ENCODE measurements around the gene FEM1B. TPM values are rescaled to one million over a fixed set of nuclear protein-coding genes. Genes with fewer than 3 reads are reported as not detected.

The FEM1B gene
- total RNA-seq, 2 donors from 2014 or later: 33.1 to 55.3 TPM

- TF ChIP-seq CTCF (IDR thresholded peaks at IDR 0.05): no peak
- no peak for DNase-seq (ENCODE audit: low spot score)
- H3K9me3 ChIP-seq: no peaks in the 10 kb centered on the region
- H3K27ac ChIP-seq: no peak overlapping the region
- H3K4me3 ChIP-seq: no peak overlapping the region
- H3K36me3 ChIP-seq: peaks cover 15% of the 10 kb centered on the region
- H3K4me1 ChIP-seq: peaks cover 0 to 38% of the 10 kb centered on the region in 2 donors
- H3K27me3 ChIP-seq: no peaks in the 10 kb centered on the region
Observed at GRCh38 chr15:68344600-68344999, 67.1 kb downstream of the FEM1B start.

Other genes starting within 250 kb of the FEM1B start
- gene PIAS1, start 223.4 kb upstream of the FEM1B start, total RNA-seq: 10 to 100 TPM; 24.5 to 26.7 TPM
- gene CALML4, start 72.4 kb upstream of the FEM1B start, total RNA-seq: 1 to 10 TPM in 1 of 2 donors, under 1 TPM in 1; 0.52 to 2.1 TPM
- 1 to 10 TPM; 6.4 to 7.4 TPM for gene CLN6, start 48.0 kb upstream of the FEM1B start, total RNA-seq
- gene ITGA11, start 154.4 kb downstream of the FEM1B start, total RNA-seq: 10 to 100 TPM; 12.6 to 35.4 TPM

Data from right atrium auricular region (tissue), 2 donors.